Ecto neural progenitor cell (in vitro differentiated cells): Measurements from ENCODE around the gene PTX4.
A peak's percentile ranks its signal among the peaks of the same experiment; 100 is the strongest.
"Not testable (repeated sequence)": the region's sequence is repeated elsewhere in the genome, so short reads cannot be mapped to it uniquely, and the experiment has no call there.

Experiments used
- DNase-seq: peaks from one replicate; pipeline ENCODE4 v3.0.0-alpha.2; 2018; ENCODE audit warnings: low spot score

The PTX4 gene

DNA sequence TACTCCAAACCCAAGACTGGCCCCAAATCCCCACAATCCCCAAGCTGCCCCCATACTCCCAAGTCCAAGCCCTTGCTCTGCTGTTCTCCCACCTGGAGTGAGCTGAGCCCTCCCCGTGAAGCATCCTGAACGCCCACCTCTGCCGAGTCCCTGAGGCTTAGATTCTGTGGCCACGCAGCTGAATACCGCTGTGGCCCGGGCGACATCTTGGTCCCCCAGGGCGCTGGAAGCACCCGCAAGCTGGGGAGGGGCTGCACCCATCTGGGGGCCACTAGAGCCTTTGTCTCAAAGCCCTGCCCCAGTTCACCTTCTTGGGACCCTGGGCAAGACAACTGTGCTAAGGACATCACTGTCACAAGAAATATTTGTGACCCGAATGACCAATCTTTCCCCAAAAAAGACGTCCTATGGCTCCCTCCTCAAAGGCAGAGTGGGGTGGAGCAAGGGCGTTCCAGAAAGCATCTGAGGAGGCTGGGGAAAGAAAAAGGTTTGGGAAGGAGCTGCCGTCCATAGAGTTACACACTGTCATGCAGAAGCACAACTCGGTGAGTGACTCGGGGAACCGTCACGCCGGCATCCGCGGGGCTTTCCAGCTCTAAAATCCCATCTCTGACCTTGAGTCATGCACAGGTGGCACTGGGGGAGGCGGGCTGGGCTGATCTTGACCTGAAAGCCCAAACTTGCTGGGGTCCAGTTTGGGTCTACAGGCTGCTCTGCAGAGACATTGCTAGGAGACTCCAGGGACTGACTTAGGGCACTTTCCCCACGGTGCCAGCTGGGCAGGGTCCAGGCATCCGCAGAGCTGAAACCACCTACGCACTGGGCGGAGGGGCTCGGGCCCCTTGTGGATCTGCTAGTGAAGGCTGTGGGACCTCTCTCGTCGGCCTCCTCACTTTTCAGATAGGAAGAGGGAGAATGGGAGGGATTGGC is 6.6 kb downstream of the PTX4 start:
- no peak for DNase-seq

DNA sequence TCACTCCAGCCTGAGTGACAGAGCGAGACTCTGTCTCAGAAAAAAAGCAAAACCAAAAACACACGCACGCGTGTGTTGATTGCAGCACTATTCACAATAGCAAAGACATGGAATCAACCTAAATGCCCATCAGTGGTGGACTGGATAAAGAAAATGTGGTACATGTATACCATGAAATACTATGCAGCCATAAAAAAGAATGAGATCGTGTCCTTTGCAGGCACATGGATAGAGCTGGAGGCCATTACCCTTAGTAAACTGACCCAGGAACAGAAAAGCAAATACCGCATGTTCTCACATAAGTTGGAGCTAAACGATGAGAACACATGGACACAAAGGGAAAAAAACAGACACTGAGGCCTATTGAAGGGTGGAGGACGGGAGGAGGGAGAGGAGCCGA is 9.8 kb downstream of the PTX4 start:
- DNase-seq: not testable (repeated sequence)

DNA sequence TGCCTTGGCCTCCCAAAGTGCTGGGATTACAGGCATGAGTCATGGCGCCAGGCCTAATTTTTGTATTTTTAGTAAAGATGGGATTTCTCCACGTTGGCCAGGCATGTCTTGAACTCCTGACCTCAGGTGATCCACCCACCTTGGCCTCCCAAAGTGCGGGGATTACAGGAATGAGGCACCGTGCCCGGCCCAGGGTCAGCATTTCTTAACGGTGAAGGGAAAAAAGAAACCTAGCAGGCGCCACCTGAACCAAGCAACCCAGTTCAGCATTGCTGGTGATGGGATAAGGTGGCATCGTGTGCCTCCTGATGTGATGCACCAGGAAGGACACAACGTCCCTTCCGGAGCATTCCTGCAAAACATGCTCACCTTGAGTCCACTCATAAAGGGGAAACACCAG is 11.7 kb downstream of the PTX4 start:
- DNase-seq: no peak

DNA sequence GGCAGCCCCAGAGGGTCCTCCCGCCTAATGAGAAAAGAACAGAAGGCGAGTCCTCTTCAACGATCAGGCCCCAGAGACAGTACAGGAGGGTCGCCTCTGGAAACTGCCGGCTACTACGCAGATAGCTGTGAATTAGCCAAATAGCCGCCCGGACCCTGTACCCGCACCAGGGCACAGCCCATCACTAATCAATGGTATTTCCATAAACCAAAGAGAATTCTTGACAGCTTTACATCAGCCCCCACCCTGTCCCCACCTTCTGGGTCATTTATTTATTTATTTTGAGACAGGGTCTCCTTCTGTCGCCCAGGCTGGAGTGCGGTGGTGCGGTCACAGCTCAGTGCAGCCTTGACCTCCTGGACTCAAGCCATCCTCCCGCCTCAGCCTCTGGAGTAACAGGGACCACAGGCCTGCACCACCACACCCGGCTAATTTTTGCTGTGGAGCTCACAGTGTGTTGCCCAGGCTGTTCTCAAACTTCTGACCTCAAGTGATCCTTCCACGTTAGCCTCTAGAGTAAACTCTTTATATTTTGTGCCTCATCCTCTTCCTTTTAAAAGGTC is 13.1 kb downstream of the PTX4 start:
- no peak for DNase-seq

DNA sequence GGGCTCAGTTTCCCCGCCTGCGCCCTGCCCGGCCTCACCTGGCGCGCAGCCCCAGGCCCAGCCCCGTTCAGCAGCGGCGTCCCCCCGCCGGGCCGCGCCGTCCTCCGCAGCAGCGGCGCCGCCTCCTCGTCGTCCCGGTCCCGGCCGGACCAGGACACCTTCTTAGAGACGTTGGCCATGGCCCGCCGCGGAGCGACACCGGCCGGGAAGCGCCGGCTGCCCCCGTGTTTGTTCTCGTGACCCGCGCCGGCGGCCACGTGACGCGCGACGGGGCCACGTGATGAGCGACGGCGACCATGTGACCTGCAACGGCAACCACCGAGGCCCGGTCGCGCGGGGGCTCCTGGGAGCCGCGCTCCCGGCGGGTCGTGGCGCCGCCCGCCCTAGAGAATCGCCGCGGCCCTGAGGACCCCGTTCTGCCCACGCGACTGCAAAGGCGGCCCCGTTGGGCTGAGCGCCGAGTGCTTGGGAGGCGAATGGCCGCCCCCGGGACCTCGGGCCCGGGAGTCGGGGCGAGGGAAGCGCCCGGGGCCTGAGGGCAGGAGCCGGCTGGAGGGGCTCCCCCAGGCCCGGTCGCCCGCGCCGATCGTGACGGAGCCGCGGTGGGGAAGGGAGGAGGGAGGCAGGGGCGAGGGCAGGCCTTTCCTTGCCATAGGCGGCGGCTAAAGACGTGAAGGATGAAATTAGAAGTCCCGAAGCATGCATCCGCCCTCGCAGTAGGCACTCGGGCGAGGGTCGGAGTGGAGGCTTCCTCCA is 13.8 kb downstream of the PTX4 start, which contains the start of gene CLCN7:
TSS of gene CLCN7 (minus strand) at position 233 of the 756 bp plus-strand sequence. CDS start at position 179, 54 bp downstream.
- peak; percentile 94 for DNase-seq

DNA sequence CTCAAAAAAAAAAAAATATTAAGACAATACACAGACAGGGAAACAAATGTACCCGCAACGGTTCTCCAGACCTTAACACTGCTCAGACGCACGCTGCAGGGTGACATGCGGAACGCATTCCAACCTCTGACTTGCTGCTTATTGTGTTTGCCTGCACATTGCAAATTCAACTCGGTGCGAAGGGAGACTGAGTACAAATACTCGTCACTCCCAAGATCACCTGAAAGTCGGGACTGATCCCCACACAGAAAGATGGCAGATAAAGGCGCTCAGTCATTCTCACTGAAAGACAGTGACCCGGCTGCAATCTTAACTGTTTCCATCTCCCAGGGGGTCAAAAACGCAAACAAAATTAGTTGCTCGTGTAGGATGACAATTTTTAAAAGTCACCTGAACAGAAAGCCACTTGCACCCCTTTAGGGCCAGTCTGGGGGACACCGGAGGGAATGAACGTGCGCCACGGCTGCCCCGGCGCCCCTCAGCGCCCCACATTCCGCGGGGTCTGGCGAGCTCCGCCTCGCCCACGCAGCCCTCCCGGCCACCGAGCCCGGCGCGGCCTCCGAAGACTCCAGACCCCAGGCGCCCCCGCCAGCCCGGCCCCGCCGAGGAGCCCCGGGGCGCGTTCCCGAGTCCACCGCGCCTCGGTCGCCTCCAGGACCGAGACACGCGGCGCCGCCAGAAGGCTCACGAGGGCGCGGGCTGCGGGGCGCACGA is 14.5 kb downstream of the PTX4 start:
- no peak for DNase-seq

DNA sequence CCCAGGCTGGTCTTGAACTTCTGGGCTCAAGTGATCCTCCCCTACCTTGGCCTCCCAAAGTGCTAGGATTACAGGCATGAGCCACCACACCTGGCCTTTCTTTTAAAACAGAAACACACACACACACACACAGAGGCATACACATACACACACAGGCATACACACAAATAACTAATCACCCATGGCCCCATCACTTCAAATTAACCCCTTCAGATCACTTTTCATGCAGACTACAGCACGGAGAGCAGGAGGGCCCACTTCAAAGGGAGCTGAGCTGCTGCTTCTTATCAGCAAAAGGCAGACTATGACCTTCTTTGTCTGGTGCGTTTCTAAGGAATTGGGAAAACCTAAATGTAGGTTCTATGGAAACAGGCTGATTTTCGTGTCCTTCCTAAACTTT is 15.8 kb downstream of the PTX4 start:
- no peak for DNase-seq

DNA sequence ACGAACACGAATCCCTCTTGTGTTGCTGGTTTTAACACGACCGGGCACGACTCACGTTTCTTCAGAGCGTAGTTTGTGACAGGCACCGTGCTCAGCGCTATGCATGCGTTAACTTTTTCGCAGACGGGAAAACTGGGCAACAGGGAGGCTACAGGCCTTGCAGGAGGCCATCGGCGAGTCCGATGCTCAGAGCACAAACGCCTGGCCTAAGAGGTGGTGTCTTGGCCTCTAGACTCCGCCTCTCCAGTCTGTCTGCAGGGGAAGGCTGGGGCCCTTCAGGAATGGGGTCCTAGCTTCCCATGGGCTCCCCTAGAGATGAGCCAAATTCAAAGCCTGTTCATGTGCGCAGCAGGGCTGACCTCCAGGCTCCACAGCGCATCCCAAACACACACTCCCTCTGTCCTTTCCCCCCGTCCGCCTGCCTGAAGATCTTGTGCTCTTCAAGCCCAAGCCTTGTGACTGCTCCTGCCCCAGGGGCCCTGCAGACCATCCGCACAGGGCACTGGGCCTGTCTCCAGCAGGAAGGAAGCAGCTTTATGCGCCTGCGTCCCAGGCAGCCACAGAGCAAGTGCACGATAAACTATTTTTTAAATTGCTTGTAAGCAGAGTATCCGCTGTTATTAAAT is 17.1 kb downstream of the PTX4 start:
- DNase-seq: no peak

DNA sequence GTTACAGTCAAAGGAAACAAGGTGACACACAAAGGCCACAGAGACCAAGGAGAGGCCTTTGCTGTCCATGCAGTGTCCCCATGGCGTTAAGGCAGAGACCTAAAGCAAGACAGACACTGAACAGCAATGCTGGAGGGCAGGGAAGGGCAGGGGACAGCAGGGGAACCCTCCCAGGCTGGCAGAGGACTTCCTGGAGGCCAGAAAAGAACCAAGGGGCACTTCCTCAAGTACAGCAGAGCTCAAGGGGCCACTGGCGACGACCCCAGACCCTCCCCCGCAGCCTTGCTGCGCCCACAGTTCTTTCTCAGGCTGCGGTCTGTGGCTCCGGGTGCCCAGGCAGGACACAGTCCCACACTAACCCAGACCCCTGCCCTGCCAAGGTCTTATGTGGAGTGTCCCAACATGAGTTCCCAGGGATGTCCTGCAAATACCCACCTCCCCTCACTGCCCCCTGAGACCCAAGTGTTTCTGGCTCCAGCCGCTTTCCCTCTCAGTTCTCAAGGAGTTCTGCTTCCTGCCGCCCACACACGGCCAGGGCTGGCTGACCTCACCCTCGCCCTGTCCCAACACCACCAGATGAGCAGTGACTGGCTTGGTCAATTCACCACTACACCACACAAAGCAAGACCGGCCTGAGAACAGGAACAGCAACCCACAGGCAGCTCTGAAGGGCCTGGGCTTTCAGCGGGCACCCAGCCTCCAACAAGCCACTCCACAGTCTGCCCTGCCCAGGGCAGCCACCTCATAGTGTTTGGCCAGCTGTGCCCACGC is 18.1 kb downstream of the PTX4 start:
- no peak for DNase-seq

DNA sequence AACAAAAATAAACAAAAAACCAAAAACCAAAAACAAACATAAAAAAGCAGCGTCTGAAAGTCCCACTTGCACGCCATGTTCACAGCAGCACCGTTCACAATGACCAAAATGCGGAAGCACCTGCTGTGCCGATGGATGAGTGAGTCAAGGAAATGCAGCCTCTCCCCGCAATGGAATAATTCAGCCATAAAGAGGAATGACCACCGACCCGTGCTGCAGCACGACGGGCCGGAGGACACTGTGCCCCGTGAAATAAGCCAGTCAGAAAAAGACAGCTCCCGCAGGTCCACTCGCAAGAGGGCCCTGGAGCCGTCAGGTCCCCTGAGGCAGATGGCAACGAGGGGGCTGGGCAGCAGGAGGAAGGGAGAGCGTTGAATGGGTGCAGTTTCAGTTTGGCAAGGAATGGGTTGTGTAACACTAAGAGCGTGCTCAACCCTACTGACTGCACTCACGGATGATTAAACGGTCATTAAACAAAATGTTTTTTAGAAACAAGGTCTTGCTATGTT is 19.0 kb downstream of the PTX4 start:
- DNase-seq: no peak

DNA sequence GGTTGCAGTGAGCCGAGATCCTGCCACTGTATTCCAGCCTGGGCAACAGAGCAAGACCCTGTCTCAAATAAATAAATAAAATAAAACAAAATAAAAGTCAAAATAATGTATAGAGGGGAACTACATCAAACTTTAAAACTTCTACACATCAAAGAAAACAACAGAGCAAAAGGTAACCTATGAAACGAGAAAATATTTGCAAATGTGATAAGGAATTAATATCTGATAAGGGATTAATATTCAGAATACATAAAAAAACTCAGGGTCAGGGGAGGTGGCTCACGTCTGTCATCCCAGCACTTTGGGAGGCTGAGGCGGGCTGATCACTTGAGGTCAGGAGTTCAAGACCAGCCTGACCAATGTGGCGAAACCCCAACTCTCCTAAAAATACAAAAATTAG is 19.6 kb downstream of the PTX4 start:
- DNase-seq: not testable (repeated sequence)

DNA sequence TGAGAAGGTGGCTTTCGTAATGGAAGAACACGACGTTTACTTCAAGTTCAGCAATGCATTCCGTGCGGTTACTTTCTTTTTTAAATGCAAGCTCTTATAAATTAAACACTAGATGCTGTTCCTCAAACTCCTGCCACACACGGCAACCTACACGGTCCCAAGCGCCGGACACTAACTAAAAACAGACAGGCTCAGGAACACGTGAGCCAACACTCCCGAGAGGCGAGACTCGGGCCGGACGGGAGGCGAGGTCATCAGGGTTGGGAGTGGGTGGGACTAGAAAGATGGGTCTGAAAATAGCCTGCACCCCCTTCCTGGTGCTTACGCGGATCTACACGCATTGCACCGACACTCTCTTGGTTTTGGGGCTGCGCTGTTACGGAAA is 20.3 kb downstream of the PTX4 start:
- DNase-seq: no peak

DNA sequence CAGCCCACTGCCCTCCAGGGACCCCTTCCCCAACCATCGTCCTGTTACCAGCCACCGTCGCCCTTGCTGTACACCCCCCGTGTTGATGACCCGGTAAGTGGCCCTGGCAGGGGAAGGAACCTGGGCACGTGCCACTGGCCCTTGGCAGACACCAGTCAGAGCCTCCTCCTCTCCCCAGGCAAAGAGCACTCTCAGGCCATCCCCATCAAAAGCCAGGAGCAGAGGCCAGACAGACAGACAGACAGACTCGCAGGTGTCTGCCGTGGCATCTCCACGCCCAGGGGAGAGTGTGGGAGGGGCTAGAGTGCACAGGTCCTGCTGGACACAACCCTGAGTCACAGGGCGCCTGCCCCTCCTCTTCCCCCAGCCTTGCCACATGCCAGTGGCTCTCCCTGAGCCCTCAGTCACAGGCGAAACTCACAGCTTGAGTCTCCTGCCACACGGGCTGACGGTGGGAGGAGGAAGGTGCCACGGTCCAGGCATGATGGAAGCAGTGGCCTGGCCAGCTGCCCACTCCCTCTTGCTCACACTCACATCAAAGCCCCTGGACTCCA is 21.7 kb downstream of the PTX4 start:
- no peak for DNase-seq

DNA sequence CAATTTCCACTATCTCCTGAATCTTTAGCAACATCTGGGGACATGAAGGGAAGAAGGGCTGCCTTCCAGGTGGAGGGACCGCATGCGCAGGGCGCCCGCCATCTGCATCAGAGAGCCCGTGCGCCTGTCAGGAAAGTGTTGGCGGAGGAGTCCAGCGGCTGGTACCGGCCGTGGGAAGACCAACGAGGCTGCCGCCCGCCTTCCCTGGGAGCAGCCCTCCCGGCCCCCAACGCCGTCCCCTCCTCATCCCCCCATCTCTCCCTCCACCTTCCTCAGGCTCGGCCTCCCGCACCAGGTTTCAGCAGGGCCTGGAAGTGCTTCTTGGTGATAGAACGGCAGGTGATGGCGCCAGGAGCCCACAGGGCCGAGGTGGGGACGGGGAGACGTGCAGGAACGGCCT is 22.7 kb downstream of the PTX4 start:
- DNase-seq: no peak

DNA sequence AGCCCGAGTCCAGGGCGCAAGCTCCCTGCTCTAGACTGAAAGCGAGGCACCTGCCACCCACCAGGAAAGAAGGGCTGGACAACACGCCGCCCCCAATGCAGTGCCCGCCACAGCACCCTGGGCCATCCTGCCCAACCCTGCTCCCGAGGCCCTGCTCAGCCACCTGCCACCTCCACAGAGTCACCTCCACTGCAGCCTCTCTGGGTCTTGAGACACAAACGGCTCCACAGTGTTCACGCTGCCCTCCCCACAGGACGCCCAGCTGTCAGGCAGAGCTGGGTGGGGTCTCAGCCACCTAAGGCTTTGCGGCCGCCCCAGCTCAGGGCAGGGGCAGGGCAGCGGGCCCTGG is 23.2 kb downstream of the PTX4 start:
- no peak for DNase-seq

DNA sequence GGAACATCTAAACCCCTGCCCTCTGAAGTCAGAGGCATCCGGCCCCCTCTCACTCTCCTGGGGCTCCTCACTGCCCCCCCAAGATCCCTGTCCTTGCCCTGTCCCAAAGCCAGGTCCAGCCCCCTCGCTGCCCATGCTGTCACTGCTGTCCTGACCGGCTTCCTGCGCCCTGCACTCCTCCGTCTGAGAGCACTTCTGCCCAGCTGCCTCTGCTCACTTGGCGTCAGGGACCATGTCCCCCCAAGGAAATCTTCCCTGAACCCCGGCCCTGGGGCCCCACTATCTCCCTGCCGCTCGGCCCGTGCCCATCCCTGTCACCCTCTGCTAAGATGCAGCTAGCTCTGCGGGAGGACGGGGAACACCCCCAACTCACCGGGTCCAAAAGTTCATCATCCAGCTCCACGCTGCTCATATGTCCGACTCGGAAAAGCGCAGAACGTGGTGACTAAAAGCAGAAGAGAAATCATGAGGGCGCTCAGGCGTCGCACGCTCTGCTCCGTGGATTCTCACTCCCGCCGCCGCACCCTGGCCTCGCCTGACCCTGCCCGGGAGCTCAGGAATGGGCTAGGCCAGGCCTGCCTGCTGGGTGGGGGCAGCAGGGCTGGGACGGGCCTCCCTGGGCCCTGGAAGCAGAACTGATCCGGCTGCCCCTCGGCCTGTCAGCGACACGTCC is 23.7 kb downstream of the PTX4 start:
- no peak for DNase-seq

DNA sequence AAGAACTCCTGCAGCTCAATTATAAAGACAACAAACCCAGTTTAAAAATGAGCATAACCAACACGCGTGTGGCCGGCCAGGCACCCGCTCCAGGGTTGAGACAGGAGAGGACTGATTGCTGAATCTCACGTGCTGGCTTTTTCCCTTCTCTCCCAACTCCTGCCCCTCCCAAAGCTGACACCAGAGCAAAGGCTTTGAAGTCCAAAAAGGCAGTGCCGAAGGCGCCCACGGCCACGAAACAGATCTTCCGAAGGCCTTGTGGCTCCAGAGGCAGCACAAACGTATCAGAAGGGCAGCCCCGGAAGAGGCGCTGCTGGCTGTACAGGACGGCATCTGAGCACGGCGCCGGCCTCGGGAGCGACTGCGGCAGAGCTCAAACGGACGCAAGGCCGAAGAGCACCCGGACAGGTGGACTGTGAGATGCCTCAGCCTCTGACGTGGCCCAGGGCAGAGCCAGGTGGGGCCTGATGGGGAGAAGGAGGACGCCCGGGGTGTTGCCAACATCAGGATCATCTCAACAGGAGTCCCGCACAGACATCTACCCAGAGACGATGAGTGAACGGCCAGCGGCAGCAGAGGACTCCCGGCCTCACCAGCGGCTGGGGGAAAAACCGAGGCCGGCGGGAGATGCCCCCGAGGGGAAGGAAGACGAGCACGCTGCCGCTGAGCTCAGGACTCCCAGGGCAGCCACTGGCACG is 24.4 kb downstream of the PTX4 start:
- no peak for DNase-seq

DNA sequence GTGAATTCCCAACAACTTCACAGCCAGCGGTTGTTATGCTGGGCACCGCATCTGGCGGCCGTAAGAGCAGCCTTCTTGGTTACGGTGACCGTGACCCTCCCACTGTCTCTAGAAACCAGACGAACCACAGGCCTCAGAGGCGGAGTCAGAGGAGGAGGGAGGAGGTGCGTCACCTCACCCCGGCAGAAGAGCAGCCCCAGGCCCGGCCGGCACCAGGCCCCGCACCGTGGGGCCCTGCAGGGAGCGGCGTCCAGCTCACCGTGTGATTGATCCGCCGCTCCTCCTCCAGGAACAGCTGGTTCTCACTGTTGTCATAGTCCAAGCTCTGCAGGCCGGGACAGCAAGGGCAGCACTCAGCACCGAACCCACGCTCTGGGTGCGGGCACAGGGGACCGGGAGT is 27.6 kb downstream of the PTX4 start:
- no peak for DNase-seq

DNA sequence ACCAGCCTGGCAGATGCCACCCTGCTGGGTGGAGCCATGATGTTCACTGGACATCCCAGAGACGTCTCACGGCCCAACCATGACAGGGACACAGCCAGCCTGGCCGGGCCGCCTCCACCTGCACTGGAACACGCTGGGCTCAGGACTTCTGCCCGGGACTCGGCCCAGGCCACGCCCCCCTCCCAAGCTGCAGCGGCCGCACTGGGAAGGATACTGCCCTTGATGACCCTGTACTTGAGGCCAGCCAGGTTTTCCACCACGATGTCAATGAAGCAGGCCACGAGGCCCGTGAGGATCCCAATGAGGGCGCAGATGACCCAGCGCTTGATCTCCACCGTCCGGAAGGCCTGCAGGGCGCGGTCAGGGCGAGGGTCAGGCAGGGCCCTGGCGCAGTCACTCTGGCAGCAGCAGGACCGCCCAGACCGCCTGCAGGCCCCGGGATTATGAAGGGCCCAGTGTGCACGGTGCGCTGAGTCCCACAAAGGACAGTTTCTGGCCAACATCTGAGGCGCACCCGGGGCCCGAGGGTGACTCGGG is 28.1 kb downstream of the PTX4 start:
- DNase-seq: no peak
